HEK293 (cell line): ENCODE measurements around the gene UGT1A7.

Source experiments
- ZNF302 ChIP-seq: fragments of 450-650 bp; formaldehyde crosslinking; IDR thresholded peaks from 2 replicates; pipeline ENCODE4 v1.5.1; 2016; ENCODE audit warnings: missing biosample characterization, missing genetic modification characterization, low read depth
- TF ChIP-seq, protein P1 (sequence below): fragments of 450-650 bp; formaldehyde crosslinking; IDR thresholded peaks from 2 replicates; pipeline ENCODE4 v1.5.1; 2016; ENCODE audit warnings: missing biosample characterization, missing genetic modification characterization

DNA sequence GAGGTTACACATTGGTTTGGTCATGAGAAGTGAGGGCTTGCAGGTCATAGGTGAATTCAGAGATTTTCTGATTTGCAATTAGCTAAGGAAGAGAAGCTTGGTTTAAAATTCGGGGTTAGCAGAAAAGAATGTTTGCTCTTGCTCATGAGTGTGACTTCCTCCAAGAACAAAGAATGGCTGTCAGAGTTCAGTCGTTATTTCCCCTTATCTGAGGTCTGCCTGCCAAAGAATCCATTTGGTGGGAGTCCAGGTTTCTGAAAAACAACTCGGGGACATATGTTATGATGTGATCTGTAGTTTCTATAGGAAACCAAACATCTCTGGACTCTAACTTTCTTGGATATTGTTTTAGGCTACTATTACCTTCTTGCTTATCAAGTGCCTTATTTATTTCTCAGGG, 7.8 kb downstream of the UGT1A7 start:
- TF ChIP-seq, protein P1, sequence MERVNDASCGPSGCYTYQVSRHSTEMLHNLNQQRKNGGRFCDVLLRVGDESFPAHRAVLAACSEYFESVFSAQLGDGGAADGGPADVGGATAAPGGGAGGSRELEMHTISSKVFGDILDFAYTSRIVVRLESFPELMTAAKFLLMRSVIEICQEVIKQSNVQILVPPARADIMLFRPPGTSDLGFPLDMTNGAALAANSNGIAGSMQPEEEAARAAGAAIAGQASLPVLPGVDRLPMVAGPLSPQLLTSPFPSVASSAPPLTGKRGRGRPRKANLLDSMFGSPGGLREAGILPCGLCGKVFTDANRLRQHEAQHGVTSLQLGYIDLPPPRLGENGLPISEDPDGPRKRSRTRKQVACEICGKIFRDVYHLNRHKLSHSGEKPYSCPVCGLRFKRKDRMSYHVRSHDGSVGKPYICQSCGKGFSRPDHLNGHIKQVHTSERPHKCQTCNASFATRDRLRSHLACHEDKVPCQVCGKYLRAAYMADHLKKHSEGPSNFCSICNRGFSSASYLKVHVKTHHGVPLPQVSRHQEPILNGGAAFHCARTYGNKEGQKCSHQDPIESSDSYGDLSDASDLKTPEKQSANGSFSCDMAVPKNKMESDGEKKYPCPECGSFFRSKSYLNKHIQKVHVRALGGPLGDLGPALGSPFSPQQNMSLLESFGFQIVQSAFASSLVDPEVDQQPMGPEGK, result no peak
- no peak for TF ChIP-seq ZNF302 (tag by site-specific recombination)
